Activated naive CD8-positive, alpha-beta T cell treated with anti-CD3 and anti-CD28 coated beads, Interleukin-2, amount 50 U/mL, for 24 hours (primary cell): ENCODE data around the gene NOS1.

Experiments used
- ATAC-seq: fragments of 150-1000 bp; cut with Tn5 transposase; one replicate; pipeline ENCODE4 v1.10.0; 2021
- DNase-seq: peaks from one replicate; pipeline ENCODE4 v3.0.0; 2021
- H3K27ac Mint-ChIP-seq: one replicate; pipeline ENCODE4 v1.8.0; 2021; ENCODE audit warnings: mild to moderate bottlenecking, mixed read lengths
- H3K27me3 Mint-ChIP-seq: one replicate; pipeline ENCODE4 v1.8.0; 2021; ENCODE audit warnings: mixed read lengths
- H3K36me3 Mint-ChIP-seq: one replicate; pipeline ENCODE4 v1.8.0; 2021; ENCODE audit warnings: low read depth, mixed read lengths
- H3K4me1 Mint-ChIP-seq: one replicate; pipeline ENCODE4 v1.8.0; 2021; ENCODE audit warnings: mixed read lengths
- H3K4me3 Mint-ChIP-seq: one replicate; pipeline ENCODE4 v1.8.0; 2021; ENCODE audit warnings: mild to moderate bottlenecking, moderate library complexity, mixed read lengths
- H3K9me3 Mint-ChIP-seq: one replicate; pipeline ENCODE4 v1.8.0; 2021; ENCODE audit warnings: mixed read lengths

NOS1 gene

GRCh38 chr12:117292688-117293087, 68.7 kb downstream of the NOS1 start:
- Mint-ChIP-seq H3K4me1 (no peaks in the 10 kb centered on the region), H3K27ac (no peak overlapping the region), H3K36me3 (no peaks in the 10 kb centered on the region), H3K27me3 (peaks cover 9% of the 10 kb centered on the region), H3K4me3 (no peak overlapping the region), H3K9me3 (peaks cover 5% of the 10 kb centered on the region)
- ATAC-seq (no peak), DNase-seq (no peak)

- peaks cover 6% of the 10 kb centered on the region for H3K27me3 Mint-ChIP-seq
- no peaks in the 10 kb centered on the region for H3K9me3 Mint-ChIP-seq
- H3K4me3 Mint-ChIP-seq = no peak overlapping the region
- no peaks in the 10 kb centered on the region for H3K4me1 Mint-ChIP-seq
- ATAC-seq (no peak), DNase-seq (no peak)
- H3K27ac Mint-ChIP-seq = no peak overlapping the region
- H3K36me3 Mint-ChIP-seq = no peaks in the 10 kb centered on the region
Observed at GRCh38 chr12:117284140-117284539, 77.3 kb downstream of the NOS1 start.

- Mint-ChIP-seq H3K9me3 (no peaks in the 10 kb centered on the region), H3K36me3 (no peaks in the 10 kb centered on the region), H3K4me3 (no peak overlapping the region), H3K27ac (no peak overlapping the region), H3K27me3 (peaks cover 7% of the 10 kb centered on the region), H3K4me1 (no peaks in the 10 kb centered on the region)
- no peak for DNase-seq
- ATAC-seq = no peak
Observed at GRCh38 chr12:117282490-117282889, 78.9 kb downstream of the NOS1 start.

GRCh38 chr12:117280019-117280680, 81.3 kb downstream of the NOS1 start:
- Mint-ChIP-seq H3K27ac (no peak overlapping the region), H3K4me1 (no peaks in the 10 kb centered on the region), H3K27me3 (peaks cover 9% of the 10 kb centered on the region), H3K36me3 (no peaks in the 10 kb centered on the region), H3K9me3 (no peaks in the 10 kb centered on the region), H3K4me3 (no peak overlapping the region)
- ATAC-seq = no peak
- DNase-seq = no peak

- H3K4me3 Mint-ChIP-seq = no peak overlapping the region
- H3K36me3 Mint-ChIP-seq = no peaks in the 10 kb centered on the region
- peaks cover 9% of the 10 kb centered on the region for H3K27me3 Mint-ChIP-seq
- DNase-seq (no peak), ATAC-seq (no peak)
- H3K27ac Mint-ChIP-seq = no peak overlapping the region
- H3K4me1 Mint-ChIP-seq = no peaks in the 10 kb centered on the region
- H3K9me3 Mint-ChIP-seq = no peaks in the 10 kb centered on the region
Observed at GRCh38 chr12:117279606-117280005, 81.8 kb downstream of the NOS1 start.

GRCh38 chr12:117277875-117278274, 83.6 kb downstream of the NOS1 start:
- H3K27me3 Mint-ChIP-seq = peaks cover 13% of the 10 kb centered on the region
- ATAC-seq = no peak

GRCh38 chr12:117273091-117273490, 88.3 kb downstream of the NOS1 start:
- no peak for ATAC-seq
- peaks cover 11% of the 10 kb centered on the region for H3K27me3 Mint-ChIP-seq
- H3K4me1 Mint-ChIP-seq = no peaks in the 10 kb centered on the region
- H3K9me3 Mint-ChIP-seq = no peaks in the 10 kb centered on the region
- H3K27ac Mint-ChIP-seq = no peak overlapping the region
- no peaks in the 10 kb centered on the region for H3K36me3 Mint-ChIP-seq
- no peak overlapping the region for H3K4me3 Mint-ChIP-seq
- no peak for DNase-seq

More at GRCh38 chr12:117277875-117278274, 83.6 kb downstream of the NOS1 start:
- Mint-ChIP-seq H3K27ac (no peak overlapping the region), H3K4me3 (no peak overlapping the region), H3K4me1 (no peaks in the 10 kb centered on the region), H3K36me3 (no peaks in the 10 kb centered on the region), H3K9me3 (no peaks in the 10 kb centered on the region)
- DNase-seq = no peak

- Mint-ChIP-seq H3K9me3 (no peaks in the 10 kb centered on the region), H3K4me1 (no peaks in the 10 kb centered on the region), H3K27me3 (peaks cover 11% of the 10 kb centered on the region), H3K27ac (no peak overlapping the region), H3K4me3 (no peak overlapping the region), H3K36me3 (no peaks in the 10 kb centered on the region)
- ATAC-seq (no peak), DNase-seq (no peak)
Observed at GRCh38 chr12:117272690-117273089, 88.7 kb downstream of the NOS1 start.

GRCh38 chr12:117262749-117263148, 98.7 kb downstream of the NOS1 start:
- H3K4me3 Mint-ChIP-seq = no peak overlapping the region
- ATAC-seq = no peak

GRCh38 chr12:117261247-117261646, 100.2 kb downstream of the NOS1 start:
- ATAC-seq = no peak
- peaks cover 9% of the 10 kb centered on the region for H3K27me3 Mint-ChIP-seq
- H3K4me3 Mint-ChIP-seq = no peak overlapping the region
- no peaks in the 10 kb centered on the region for H3K9me3 Mint-ChIP-seq
- H3K27ac Mint-ChIP-seq = no peak overlapping the region
- H3K36me3 Mint-ChIP-seq = no peaks in the 10 kb centered on the region
- peaks cover 3% of the 10 kb centered on the region for H3K4me1 Mint-ChIP-seq
- no peak for DNase-seq

More at GRCh38 chr12:117262749-117263148, 98.7 kb downstream of the NOS1 start:
- Mint-ChIP-seq H3K27me3 (peaks cover 9% of the 10 kb centered on the region), H3K4me1 (peaks cover 3% of the 10 kb centered on the region), H3K36me3 (no peaks in the 10 kb centered on the region), H3K27ac (no peak overlapping the region), H3K9me3 (no peaks in the 10 kb centered on the region)
- no peak for DNase-seq

GRCh38 chr12:117255386-117255785, 106.0 kb downstream of the NOS1 start:
- ATAC-seq = no peak
- Mint-ChIP-seq H3K4me3 (no peak overlapping the region), H3K27me3 (peaks cover 5% of the 10 kb centered on the region), H3K36me3 (no peaks in the 10 kb centered on the region), H3K27ac (no peak overlapping the region), H3K4me1 (no peaks in the 10 kb centered on the region), H3K9me3 (peaks cover 6% of the 10 kb centered on the region)
- no peak for DNase-seq

GRCh38 chr12:117243488-117243887, 117.9 kb downstream of the NOS1 start:
- no peaks in the 10 kb centered on the region for H3K4me1 Mint-ChIP-seq
- no peak for ATAC-seq
- DNase-seq = no peak
- H3K27ac Mint-ChIP-seq = no peak overlapping the region
- no peaks in the 10 kb centered on the region for H3K9me3 Mint-ChIP-seq
- no peak overlapping the region for H3K4me3 Mint-ChIP-seq
- H3K27me3 Mint-ChIP-seq = peaks cover 5% of the 10 kb centered on the region
- H3K36me3 Mint-ChIP-seq = no peaks in the 10 kb centered on the region

GRCh38 chr12:117241697-117242096, 119.7 kb downstream of the NOS1 start:
- ATAC-seq (no peak), DNase-seq (no peak)
- no peaks in the 10 kb centered on the region for H3K36me3 Mint-ChIP-seq
- no peaks in the 10 kb centered on the region for H3K9me3 Mint-ChIP-seq
- H3K4me1 Mint-ChIP-seq = no peaks in the 10 kb centered on the region
- no peak overlapping the region for H3K4me3 Mint-ChIP-seq
- H3K27me3 Mint-ChIP-seq = peaks cover 5% of the 10 kb centered on the region
- H3K27ac Mint-ChIP-seq = no peak overlapping the region

- ATAC-seq = no peak
- H3K36me3 Mint-ChIP-seq = no peaks in the 10 kb centered on the region
- H3K4me1 Mint-ChIP-seq = no peaks in the 10 kb centered on the region
- DNase-seq = no peak
- H3K4me3 Mint-ChIP-seq = no peak overlapping the region
- H3K27me3 Mint-ChIP-seq = peaks cover 14% of the 10 kb centered on the region
- H3K9me3 Mint-ChIP-seq = no peaks in the 10 kb centered on the region
- no peak overlapping the region for H3K27ac Mint-ChIP-seq
Observed at GRCh38 chr12:117240081-117240755, 121.2 kb downstream of the NOS1 start.

GRCh38 chr12:117236456-117237001, 124.9 kb downstream of the NOS1 start:
- peaks cover 10% of the 10 kb centered on the region for H3K27me3 Mint-ChIP-seq
- H3K27ac Mint-ChIP-seq = no peak overlapping the region
- no peak overlapping the region for H3K4me3 Mint-ChIP-seq
- no peaks in the 10 kb centered on the region for H3K36me3 Mint-ChIP-seq
- no peaks in the 10 kb centered on the region for H3K4me1 Mint-ChIP-seq
- DNase-seq (peak; percentile 89), ATAC-seq (no peak)
- H3K9me3 Mint-ChIP-seq = no peaks in the 10 kb centered on the region
